ENCODE measurements around the gene CLCN3. TPM values are rescaled to one million over a fixed set of nuclear protein-coding genes. Genes with fewer than 3 reads are reported as not detected.

Gene CLCN3
- total and polyA plus RNA-seq, 9 of the 15 experiments (the other 6 are each of a cell fraction or from before 2014, with no cell fraction given) = 12.7 to 60.6 (median 38.5) TPM

- peak; percentile 63 for TF ChIP-seq MGA (IDR thresholded peaks at IDR 0.05)
- TF ChIP-seq GATAD2B (IDR thresholded peaks at IDR 0.05; ENCODE audit: borderline replicate concordance) = no peak
- no peak for TF ChIP-seq COPS2 (conservative IDR thresholded peaks at IDR 0.05)
- TF ChIP-seq MTA2 (IDR thresholded peaks at IDR 0.05; ENCODE audit: low read depth) = no peak
- no peak for TF ChIP-seq TCF7L2 (IDR thresholded peaks at IDR 0.05; ENCODE audit: low read depth, low read length)
- TF ChIP-seq ZBTB2 (IDR thresholded peaks at IDR 0.05) = peak; percentile 91; the same call in 1 of the 2 replicates
- TF ChIP-seq ZNF79 (CRISPR knock-in tag; IDR thresholded peaks at IDR 0.05; ENCODE audit: low read depth) = no peak
- no peak for TF ChIP-seq TOE1 (IDR thresholded peaks at IDR 0.05; ENCODE audit: borderline replicate concordance)
- no peak for TF ChIP-seq TOE1 (CRISPR knock-in tag; IDR thresholded peaks at IDR 0.05; ENCODE audit: borderline replicate concordance, low read depth)
- no peak for TF ChIP-seq DPF2 (IDR thresholded peaks at IDR 0.05)
- TF ChIP-seq HDAC8 (tag; IDR thresholded peaks at IDR 0.05) = no peak
- TF ChIP-seq TEAD2 (tag; IDR thresholded peaks at IDR 0.05) = no peak
Measured at GRCh38 chr4:169611991-169612870, 8.1 kb upstream of the CLCN3 start, which contains the start of gene NEK1 (continued).

All from K562 (cell line).